ENCODE results near the gene CALML5.

DNA sequence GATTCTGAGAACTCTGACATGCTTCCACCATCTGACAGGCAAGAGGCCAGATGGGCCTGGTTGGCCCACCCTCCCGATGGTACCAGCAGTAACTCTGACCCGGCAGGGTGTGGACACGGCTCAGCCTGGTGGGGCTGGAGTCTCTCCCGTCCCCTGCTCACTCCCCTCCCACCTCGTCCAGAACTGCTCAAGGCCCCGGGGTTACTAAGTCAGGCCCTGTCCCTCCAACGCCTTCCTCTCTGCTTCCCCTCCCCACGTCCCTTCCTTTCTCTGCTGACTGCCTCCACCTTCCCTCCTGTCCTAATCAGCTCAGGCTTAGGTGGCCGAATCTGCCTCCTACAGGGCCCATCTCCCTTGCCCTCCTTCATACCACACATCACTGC, 12.5 kb downstream of the CALML5 start:
- TF ChIP-seq CHD1 (IDR thresholded peaks at IDR 0.05; ENCODE audit: low read length) (no peak), WHSC1 (IDR thresholded peaks at IDR 0.05; ENCODE audit: low read length) (no peak), ZNF124 (CRISPR knock-in tag; IDR thresholded peaks at IDR 0.05) (no peak), EP300 (IDR thresholded peaks at IDR 0.05; ENCODE audit: low read length) (no peak), ZNF507 (tag; conservative IDR thresholded peaks at IDR 0.05) (no peak), NFE2L1 (tag; IDR thresholded peaks at IDR 0.05; ENCODE audit: borderline replicate concordance, low read depth) (no peak), NR2C1 (IDR thresholded peaks at IDR 0.05) (no peak), NR2C1 (tag; IDR thresholded peaks at IDR 0.05) (no peak), ZNF780A (CRISPR knock-in tag; IDR thresholded peaks at IDR 0.05) (no peak), RBM25 (IDR thresholded peaks at IDR 0.05; ENCODE audit: low read depth, low read length, severe bottlenecking) (no peak)
- TF ChIP-seq, protein P1, sequence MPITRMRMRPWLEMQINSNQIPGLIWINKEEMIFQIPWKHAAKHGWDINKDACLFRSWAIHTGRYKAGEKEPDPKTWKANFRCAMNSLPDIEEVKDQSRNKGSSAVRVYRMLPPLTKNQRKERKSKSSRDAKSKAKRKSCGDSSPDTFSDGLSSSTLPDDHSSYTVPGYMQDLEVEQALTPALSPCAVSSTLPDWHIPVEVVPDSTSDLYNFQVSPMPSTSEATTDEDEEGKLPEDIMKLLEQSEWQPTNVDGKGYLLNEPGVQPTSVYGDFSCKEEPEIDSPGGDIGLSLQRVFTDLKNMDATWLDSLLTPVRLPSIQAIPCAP (CRISPR knock-in tag; IDR thresholded peaks at IDR 0.05; ENCODE audit: borderline replicate concordance) = no peak
- TF ChIP-seq, protein P2, sequence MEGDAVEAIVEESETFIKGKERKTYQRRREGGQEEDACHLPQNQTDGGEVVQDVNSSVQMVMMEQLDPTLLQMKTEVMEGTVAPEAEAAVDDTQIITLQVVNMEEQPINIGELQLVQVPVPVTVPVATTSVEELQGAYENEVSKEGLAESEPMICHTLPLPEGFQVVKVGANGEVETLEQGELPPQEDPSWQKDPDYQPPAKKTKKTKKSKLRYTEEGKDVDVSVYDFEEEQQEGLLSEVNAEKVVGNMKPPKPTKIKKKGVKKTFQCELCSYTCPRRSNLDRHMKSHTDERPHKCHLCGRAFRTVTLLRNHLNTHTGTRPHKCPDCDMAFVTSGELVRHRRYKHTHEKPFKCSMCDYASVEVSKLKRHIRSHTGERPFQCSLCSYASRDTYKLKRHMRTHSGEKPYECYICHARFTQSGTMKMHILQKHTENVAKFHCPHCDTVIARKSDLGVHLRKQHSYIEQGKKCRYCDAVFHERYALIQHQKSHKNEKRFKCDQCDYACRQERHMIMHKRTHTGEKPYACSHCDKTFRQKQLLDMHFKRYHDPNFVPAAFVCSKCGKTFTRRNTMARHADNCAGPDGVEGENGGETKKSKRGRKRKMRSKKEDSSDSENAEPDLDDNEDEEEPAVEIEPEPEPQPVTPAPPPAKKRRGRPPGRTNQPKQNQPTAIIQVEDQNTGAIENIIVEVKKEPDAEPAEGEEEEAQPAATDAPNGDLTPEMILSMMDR (IDR thresholded peaks at IDR 0.05 in 2 of 3, conservative IDR thresholded peaks at IDR 0.05 in 1 of 3; ENCODE audit: insufficient read depth in 2 of 3, low read depth in 1 of 3, low read length in 3 of 3) = no peak
- TF ChIP-seq, protein P3, sequence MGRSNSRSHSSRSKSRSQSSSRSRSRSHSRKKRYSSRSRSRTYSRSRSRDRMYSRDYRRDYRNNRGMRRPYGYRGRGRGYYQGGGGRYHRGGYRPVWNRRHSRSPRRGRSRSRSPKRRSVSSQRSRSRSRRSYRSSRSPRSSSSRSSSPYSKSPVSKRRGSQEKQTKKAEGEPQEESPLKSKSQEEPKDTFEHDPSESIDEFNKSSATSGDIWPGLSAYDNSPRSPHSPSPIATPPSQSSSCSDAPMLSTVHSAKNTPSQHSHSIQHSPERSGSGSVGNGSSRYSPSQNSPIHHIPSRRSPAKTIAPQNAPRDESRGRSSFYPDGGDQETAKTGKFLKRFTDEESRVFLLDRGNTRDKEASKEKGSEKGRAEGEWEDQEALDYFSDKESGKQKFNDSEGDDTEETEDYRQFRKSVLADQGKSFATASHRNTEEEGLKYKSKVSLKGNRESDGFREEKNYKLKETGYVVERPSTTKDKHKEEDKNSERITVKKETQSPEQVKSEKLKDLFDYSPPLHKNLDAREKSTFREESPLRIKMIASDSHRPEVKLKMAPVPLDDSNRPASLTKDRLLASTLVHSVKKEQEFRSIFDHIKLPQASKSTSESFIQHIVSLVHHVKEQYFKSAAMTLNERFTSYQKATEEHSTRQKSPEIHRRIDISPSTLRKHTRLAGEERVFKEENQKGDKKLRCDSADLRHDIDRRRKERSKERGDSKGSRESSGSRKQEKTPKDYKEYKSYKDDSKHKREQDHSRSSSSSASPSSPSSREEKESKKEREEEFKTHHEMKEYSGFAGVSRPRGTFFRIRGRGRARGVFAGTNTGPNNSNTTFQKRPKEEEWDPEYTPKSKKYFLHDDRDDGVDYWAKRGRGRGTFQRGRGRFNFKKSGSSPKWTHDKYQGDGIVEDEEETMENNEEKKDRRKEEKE (IDR thresholded peaks at IDR 0.05; ENCODE audit: borderline replicate concordance in 1 of 2, control insufficient read depth in 1 of 2, low read depth in 2 of 2, low read length in 1 of 2) = no peak
- TF ChIP-seq, protein P4, sequence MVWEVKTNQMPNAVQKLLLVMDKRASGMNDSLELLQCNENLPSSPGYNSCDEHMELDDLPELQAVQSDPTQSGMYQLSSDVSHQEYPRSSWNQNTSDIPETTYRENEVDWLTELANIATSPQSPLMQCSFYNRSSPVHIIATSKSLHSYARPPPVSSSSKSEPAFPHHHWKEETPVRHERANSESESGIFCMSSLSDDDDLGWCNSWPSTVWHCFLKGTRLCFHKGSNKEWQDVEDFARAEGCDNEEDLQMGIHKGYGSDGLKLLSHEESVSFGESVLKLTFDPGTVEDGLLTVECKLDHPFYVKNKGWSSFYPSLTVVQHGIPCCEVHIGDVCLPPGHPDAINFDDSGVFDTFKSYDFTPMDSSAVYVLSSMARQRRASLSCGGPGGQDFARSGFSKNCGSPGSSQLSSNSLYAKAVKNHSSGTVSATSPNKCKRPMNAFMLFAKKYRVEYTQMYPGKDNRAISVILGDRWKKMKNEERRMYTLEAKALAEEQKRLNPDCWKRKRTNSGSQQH (CRISPR knock-in tag; IDR thresholded peaks at IDR 0.05) = peak; percentile 87
- TF ChIP-seq, protein P5, sequence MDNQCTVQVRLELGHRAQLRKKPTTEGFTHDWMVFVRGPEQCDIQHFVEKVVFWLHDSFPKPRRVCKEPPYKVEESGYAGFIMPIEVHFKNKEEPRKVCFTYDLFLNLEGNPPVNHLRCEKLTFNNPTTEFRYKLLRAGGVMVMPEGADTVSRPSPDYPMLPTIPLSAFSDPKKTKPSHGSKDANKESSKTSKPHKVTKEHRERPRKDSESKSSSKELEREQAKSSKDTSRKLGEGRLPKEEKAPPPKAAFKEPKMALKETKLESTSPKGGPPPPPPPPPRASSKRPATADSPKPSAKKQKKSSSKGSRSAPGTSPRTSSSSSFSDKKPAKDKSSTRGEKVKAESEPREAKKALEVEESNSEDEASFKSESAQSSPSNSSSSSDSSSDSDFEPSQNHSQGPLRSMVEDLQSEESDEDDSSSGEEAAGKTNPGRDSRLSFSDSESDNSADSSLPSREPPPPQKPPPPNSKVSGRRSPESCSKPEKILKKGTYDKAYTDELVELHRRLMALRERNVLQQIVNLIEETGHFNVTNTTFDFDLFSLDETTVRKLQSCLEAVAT (IDR thresholded peaks at IDR 0.05) = peak; percentile 69 to 84; a peak in 3 of 4 replicates
